Type B pancreatic cell (in vitro differentiated cells): Measurements from ENCODE around the gene CFDP1. TPM values are rescaled to one million over a fixed set of nuclear protein-coding genes. Genes with fewer than 3 reads are reported as not detected.

Source experiments
- DNase-seq: peaks from one replicate; pipeline ENCODE4 v3.0.0; 2021; ENCODE audit warnings: mixed read lengths; ENCODE audit not compliant: unreplicated experiment; ENCODE audit errors: extremely low spot score
- H3K27ac Mint-ChIP-seq: 2 replicates; pipeline ENCODE4 v1.8.0; 2021; ENCODE audit warnings: mild to moderate bottlenecking, mixed read lengths
- H3K27me3 Mint-ChIP-seq: 2 replicates; pipeline ENCODE4 v1.8.0; 2021; ENCODE audit warnings: mixed read lengths
- H3K36me3 Mint-ChIP-seq: 2 replicates; pipeline ENCODE4 v1.8.0; 2021; ENCODE audit warnings: mixed read lengths
- H3K4me1 Mint-ChIP-seq: one replicate; pipeline ENCODE4 v1.8.0; 2021; ENCODE audit warnings: mixed read lengths; ENCODE audit not compliant: unreplicated experiment
- H3K4me3 Mint-ChIP-seq: 2 replicates; pipeline ENCODE4 v1.8.0; 2021; ENCODE audit warnings: mild to moderate bottlenecking, mixed read lengths
- H3K9me3 Mint-ChIP-seq: 2 replicates; pipeline ENCODE4 v1.8.0; 2021; ENCODE audit warnings: mixed read lengths
- total RNA-seq: library from RNA; stranded (reverse); gene quantifications from 2 replicates; pipeline ENCODE4 v1.2.1, GENCODE V29; 2021; ENCODE audit warnings: low replicate concordance
- TF ChIP-seq, protein P1 (sequence below): fragments of 200-600 bp; sonication (generic); conservative IDR thresholded peaks from 2 replicates; pipeline ENCODE4 v1.5.0; 2021; ENCODE audit warnings: antibody characterized with exemption, mild to moderate bottlenecking

The CFDP1 gene
- total RNA-seq, 1 donor from 2014 or later, result 84.9 TPM

DNA sequence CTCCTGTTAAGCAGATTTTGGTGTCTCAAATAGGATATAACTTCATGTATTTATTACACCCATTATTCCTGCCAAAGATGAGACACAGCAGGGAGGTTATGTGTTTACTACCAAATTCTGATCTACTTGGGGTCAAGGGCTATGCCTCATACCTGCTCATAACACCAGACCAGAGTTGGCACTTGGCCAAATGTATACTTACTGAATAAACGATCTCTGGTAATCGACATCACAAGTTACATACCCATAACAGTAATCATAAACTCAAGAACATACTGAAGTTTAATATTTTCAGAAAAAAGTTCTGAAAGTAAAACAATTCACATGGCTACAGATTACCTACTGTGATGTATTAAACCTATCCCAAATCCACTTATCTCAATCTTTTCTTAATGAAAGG lies 28.3 kb upstream of the CFDP1 start:
- DNase-seq, result no peak
- peak overlapping the region; percentile 70 for H3K27ac Mint-ChIP-seq
- H3K4me3 Mint-ChIP-seq, result peak overlapping the region; percentile 5
- peaks cover 9% of the 10 kb centered on the region for H3K36me3 Mint-ChIP-seq
- H3K9me3 Mint-ChIP-seq, result peaks cover 4% of the 10 kb centered on the region
- TF ChIP-seq, protein P1, sequence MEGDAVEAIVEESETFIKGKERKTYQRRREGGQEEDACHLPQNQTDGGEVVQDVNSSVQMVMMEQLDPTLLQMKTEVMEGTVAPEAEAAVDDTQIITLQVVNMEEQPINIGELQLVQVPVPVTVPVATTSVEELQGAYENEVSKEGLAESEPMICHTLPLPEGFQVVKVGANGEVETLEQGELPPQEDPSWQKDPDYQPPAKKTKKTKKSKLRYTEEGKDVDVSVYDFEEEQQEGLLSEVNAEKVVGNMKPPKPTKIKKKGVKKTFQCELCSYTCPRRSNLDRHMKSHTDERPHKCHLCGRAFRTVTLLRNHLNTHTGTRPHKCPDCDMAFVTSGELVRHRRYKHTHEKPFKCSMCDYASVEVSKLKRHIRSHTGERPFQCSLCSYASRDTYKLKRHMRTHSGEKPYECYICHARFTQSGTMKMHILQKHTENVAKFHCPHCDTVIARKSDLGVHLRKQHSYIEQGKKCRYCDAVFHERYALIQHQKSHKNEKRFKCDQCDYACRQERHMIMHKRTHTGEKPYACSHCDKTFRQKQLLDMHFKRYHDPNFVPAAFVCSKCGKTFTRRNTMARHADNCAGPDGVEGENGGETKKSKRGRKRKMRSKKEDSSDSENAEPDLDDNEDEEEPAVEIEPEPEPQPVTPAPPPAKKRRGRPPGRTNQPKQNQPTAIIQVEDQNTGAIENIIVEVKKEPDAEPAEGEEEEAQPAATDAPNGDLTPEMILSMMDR, result no peak
- peaks cover 49% of the 10 kb centered on the region for H3K4me1 Mint-ChIP-seq
- no peaks in the 10 kb centered on the region for H3K27me3 Mint-ChIP-seq

DNA sequence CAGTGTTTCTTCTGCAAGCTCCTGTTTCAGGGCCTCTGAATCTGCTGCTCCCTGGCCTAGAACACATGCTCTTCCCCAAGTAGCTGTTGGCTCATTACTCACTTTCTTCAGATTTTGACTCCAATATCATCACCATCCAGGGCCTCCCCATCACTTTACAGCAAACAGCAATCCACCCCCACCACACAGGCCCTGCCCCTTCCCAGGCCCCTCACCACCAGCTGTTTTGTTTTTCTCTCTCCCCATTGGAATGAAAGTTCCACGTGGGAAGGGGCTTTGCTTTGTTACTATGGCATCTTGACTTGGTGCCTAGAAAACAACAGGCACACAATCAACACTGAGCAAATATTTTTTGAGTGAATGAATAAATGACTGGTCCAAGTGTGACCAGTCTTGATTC lies 27.1 kb upstream of the CFDP1 start:
- peaks cover 49% of the 10 kb centered on the region for H3K4me1 Mint-ChIP-seq
- peak overlapping the region; percentile 63 for H3K4me3 Mint-ChIP-seq
- H3K9me3 Mint-ChIP-seq, result peaks cover 4% of the 10 kb centered on the region
- no peak overlapping the region for H3K27ac Mint-ChIP-seq
- no peak for DNase-seq
- TF ChIP-seq, protein P1, result no peak
- H3K27me3 Mint-ChIP-seq, result no peaks in the 10 kb centered on the region
- H3K36me3 Mint-ChIP-seq, result peaks cover 9% of the 10 kb centered on the region

DNA sequence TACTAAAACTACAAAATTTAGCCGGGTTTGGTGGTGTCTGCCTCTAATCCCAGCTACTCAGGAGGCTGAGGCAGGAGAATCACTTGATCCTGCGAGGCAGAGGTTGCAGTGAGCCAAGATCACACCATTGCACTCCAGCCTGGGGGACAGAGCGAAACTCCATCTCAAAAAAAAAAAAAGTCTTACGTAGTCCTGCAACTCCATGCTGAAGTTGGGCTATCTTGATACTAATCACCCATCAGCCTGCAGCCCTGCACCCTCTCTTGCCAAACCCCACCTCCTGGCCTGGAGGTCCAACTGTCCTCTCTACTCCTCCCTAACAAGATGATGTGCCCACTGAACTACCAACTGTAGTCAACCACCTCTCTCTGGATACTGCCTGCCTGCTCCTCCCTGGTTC lies 26.4 kb upstream of the CFDP1 start:
- Mint-ChIP-seq H3K27me3 (no peaks in the 10 kb centered on the region), H3K27ac (no peak overlapping the region), H3K4me3 (peak overlapping the region; percentile 29), H3K9me3 (no peaks in the 10 kb centered on the region), H3K4me1 (peaks cover 45% of the 10 kb centered on the region), H3K36me3 (peaks cover 9% of the 10 kb centered on the region)
- TF ChIP-seq, protein P1, result no peak
- no peak for DNase-seq

DNA sequence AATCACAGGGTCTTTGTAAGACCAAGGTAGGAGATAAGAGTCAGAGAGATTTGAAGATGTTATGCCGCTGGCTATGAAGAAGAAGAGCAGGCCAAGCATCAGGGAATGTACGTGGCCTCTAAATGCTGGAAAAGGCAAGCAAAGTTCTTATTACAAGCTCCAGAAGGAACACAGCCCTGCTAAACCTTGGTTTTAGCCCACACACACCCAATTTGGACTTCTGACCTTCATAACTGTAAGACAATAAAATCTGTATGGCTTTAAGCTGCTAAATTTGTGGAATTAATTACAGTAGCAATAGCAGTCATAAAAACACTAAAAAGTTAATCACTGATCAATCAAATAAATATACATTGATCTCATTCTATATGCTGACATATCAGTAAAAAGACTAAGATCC lies 25.1 kb upstream of the CFDP1 start:
- H3K36me3 Mint-ChIP-seq, result peaks cover 9% of the 10 kb centered on the region
- no peak for DNase-seq
- H3K27ac Mint-ChIP-seq, result no peak overlapping the region
- TF ChIP-seq, protein P1, result no peak
- peaks cover 48% of the 10 kb centered on the region for H3K4me1 Mint-ChIP-seq
- H3K9me3 Mint-ChIP-seq, result no peaks in the 10 kb centered on the region
- H3K27me3 Mint-ChIP-seq, result no peaks in the 10 kb centered on the region
- H3K4me3 Mint-ChIP-seq, result no peak overlapping the region

DNA sequence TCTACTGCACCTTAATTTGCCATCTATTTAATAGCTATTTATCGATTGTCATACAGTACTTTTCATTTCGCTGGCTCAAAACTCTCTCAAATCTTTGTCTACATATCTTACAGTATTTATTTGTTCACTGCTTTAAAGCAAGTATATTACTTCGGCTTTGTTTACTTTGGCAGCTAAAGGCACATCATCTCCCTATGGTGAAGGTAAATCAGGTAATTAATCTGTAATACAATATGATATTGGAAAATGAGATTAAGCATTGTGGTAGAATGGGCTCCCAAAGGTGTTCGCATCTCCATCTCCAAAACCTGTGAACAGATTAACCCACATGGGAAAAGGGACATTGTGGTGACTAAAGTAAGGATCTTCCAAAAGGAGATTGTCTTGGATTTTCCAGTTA lies 24.7 kb upstream of the CFDP1 start:
- H3K4me1 Mint-ChIP-seq, result peaks cover 50% of the 10 kb centered on the region
- TF ChIP-seq, protein P1, result no peak
- no peaks in the 10 kb centered on the region for H3K9me3 Mint-ChIP-seq

DNA sequence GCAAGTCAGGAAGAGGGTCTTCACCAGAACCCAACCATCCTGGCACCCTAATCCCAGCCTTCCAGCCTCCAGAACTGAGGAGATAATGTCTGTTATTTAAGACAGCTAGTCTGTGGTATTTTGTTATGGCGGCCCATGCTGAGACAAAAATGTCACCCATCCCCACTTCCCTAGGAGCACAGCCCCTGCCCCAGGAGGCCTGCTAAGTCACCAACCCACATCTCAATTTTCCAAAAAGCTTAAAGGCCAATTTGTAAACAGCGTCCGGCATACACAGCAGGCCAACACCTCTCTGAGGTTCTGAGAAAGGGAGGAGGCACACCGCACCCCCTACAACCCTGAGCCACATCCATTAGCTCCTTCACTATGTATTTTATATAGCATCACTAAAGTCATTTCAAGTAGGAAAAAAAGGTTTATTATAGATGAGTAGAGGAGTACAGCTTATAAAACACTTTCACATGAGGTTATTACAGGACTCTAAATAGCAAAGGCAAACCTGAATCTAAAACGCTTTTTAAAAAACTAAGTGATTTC lies 24.2 kb upstream of the CFDP1 start:
- no peak for DNase-seq
- peaks cover 50% of the 10 kb centered on the region for H3K4me1 Mint-ChIP-seq
- TF ChIP-seq, protein P1, result no peak
- no peak overlapping the region for H3K27ac Mint-ChIP-seq
- H3K27me3 Mint-ChIP-seq, result no peaks in the 10 kb centered on the region
- no peak overlapping the region for H3K4me3 Mint-ChIP-seq
- H3K9me3 Mint-ChIP-seq, result no peaks in the 10 kb centered on the region
- H3K36me3 Mint-ChIP-seq, result peaks cover 9% of the 10 kb centered on the region

More for the DNA sequence above, 24.7 kb upstream of the CFDP1 start:
- Mint-ChIP-seq H3K36me3 (peaks cover 9% of the 10 kb centered on the region), H3K27ac (no peak overlapping the region), H3K4me3 (no peak overlapping the region), H3K27me3 (no peaks in the 10 kb centered on the region)
- no peak for DNase-seq
